LNCAP (cell line): ENCODE results near the gene MED25.

Experiments
- CTCF ChIP-seq: fragments of 450-650 bp; IDR thresholded peaks from 2 replicates; pipeline ENCODE4 v1.5.1; 2017; ENCODE audit warnings: mild to moderate bottlenecking

Gene MED25

DNA sequence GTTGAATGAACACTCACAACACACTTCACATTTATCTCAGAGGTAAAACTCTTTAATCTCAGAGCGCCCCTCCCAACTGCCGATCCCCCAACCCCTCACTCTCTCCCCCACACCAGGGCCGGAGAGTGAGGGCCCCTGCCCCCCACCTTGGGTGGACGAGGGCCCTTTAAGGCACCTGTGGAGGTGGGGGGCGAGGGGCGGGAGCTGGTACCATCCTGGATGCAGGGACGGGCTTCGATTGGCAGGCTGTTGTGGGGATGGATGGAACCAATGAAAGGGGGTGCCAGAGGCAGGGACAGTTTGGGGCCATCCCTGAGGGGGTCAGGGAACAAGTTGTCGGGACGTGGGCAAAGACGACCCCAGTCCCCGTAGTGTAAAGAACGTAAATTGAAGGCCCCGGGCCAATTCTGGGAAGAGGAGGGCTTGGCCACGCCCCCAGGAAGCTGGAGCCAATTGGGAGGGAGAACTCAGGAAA lies 51.0 kb downstream of the MED25 start:
- TF ChIP-seq CTCF: no peak

DNA sequence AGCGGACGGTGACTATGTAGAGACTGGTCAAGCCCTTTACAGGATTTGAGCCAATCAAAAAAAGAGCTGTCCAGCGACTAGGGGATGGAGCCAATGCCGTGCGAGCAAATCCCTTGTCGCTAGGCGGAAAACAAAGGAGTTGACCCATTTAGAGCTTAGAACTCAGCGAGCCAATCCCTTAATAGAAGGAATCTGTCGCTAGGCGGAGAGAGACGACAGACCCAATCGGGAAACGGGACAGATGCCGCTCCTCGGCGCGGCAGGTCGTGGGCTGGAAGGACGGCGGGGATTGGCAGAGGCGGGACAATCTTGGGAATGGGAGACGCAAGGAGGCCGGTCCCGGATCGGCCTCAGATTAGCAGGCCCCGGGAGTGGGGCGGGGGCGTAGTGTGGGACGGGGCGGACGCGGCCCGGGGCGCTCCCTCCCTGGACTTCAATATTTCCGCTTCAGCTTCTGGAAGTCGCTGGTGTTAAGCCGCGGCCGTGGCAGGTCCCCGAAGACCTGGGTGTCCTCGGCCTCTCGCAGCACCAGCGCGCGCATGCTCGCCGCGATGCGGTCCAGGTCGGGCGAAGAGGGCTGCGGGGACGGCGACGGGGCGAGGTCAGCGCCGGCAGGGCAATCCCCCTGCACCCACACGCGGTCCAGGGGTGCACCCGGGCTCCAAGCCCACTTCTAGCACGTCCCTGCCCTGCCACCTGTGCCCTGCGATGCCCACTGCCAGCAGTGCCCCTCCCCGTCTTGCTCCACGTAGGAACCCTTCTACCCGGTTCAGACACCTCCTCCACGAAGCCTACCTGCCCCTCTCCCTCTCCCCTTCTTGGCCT lies 51.6 kb downstream of the MED25 start:
- no peak for TF ChIP-seq CTCF

GRCh38 chr19:49870309-49870901 lies 52.3 kb downstream of the MED25 start:
- no peak for TF ChIP-seq CTCF

DNA sequence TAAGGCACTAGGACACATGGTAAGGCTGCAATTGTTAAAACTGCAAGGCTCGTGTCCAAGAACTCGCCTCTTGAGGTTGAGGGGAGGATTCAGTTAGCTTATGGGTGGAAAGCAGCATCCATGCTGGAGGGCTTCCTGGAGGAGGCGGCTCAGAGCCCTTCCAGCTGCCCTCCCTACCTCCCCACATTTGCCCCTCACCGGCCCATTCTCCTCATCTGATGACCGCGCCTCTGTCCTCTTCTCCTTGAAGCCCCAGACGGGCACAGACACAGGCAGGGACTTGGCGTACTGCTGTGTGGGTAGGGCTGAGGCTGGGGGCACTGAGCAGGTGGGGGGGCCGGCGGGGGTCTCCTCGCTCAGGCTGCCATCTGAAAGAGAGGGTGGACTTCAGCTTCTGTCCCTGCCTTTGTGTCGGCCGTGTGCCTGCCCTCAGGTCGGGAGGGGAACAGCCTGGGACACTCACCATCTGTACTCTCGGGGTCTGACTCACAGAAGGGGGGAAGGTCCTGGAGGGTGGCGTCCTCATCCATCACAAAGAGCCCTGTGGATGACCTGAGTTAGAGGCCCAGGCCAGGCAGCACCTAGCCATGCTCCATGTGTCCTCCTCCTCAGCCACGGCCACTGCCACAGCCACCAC lies 53.4 kb downstream of the MED25 start:
- no peak for TF ChIP-seq CTCF

DNA sequence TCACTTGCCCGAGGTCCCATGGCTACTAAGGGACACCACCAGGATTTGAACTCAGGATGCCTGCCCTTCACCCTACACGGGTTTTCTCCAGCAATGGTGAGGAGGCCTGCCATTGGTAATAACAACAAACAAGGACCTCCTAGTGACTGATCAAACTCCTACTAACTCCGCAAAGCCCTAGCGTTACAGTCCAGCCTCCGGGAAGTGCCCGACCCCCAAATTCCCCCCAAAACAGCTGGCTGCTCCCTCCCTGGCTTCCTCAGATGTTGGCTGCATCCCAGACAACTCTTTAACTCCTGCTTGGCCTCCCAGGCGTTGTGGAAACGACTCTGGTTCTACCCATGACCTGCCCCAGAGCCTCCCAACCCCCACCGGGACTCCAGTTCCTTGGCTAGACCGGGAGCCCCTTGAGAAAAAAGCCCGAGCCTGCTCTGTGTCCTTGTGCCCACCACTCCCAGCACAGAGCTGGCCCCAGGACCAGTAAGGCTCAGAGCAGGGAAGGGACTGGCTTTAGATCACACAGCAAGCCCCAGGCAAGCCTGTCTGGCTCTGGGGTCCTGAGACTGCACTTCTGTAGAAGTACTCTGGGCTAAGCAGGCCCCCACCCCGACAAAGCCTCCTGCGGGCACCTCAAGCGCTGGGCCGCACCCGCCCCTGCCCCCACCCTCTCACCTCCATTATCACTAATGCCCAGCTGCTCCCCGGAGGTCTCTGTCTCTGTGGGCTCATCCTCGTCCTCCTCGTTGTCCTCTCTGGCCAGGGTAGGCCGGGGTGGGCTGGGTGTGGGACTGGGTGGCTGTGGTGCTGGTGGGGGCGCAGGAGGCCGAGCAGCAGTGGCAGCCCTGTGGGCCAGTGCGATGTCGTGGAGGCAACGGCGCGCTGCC lies 54.4 kb downstream of the MED25 start:
- no peak for TF ChIP-seq CTCF

GRCh38 chr19:49873129-49873521 lies 55.0 kb downstream of the MED25 start:
- no peak for TF ChIP-seq CTCF

DNA sequence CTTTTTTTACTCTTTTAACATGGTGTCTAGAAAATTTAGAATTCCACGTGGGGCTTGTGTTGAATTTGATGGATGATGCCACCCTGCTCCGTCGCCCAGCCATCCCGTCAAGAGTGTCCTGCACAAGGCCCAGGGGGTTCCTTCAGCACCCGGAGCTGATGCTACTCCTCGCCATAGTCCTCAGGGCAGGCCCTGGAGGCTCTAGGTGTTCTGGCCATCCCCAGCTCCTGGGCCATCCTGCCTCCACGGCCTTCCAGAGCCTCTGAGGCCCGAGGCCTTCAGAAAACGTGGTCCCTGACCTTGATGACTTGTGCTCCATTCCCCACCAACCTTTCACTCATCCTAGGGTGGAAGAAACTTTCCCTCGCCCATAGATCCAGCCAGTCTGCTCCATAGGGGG lies 55.7 kb downstream of the MED25 start:
- TF ChIP-seq CTCF: no peak
